GM21737 (cell line): ENCODE results near the gene PTPN13.

Source experiments
- ATAC-seq: cut with Tn5 transposase; IDR thresholded peaks from one replicate; pipeline ENCODE4 v1.9.1; 2021; ENCODE audit warnings: mild to moderate bottlenecking, moderate library complexity; ENCODE audit not compliant: unreplicated experiment

The PTPN13 gene

DNA sequence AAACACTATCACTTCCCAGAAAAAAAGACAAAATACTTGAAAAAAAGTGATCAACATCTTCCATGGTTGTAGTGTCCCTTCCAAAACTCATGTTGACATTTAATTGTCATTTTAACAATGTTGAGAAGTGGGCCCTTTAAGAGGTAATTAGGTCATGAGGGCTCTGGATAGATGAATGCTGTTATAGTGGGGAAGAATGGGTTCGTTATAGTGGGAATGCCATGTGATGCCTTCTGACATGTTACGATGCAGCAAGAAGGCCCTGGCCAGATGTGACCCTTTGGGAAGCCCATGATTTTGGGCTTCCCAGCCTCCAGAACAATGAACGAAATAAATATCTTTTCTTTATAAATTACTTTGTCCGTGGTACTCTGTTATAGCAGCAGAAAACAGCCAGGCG, 259.1 kb downstream of the PTPN13 start:
- ATAC-seq = no peak

DNA sequence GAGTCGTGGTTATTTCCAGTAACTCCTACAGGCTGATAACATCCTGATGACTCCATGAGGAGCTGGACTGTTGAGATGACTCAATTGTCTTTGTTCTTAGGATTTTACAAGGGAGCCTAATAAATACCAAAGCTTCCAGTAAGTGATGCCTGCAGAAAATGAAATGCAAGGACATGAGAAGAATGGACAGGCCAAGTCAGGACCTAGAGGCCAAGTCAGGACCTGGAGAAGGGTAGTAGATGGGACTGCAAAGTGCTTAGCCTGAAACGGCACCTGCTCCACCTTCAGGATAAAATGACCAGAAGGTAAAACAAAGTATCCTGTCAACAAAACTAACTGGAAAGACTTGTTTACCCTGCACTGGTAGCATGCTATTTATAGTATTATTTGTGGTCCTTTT, 261.5 kb downstream of the PTPN13 start:
- ATAC-seq = no peak

- no peak for ATAC-seq
Measured at GRCh38 chr4:86856896-86857295, 262.8 kb downstream of the PTPN13 start.

DNA sequence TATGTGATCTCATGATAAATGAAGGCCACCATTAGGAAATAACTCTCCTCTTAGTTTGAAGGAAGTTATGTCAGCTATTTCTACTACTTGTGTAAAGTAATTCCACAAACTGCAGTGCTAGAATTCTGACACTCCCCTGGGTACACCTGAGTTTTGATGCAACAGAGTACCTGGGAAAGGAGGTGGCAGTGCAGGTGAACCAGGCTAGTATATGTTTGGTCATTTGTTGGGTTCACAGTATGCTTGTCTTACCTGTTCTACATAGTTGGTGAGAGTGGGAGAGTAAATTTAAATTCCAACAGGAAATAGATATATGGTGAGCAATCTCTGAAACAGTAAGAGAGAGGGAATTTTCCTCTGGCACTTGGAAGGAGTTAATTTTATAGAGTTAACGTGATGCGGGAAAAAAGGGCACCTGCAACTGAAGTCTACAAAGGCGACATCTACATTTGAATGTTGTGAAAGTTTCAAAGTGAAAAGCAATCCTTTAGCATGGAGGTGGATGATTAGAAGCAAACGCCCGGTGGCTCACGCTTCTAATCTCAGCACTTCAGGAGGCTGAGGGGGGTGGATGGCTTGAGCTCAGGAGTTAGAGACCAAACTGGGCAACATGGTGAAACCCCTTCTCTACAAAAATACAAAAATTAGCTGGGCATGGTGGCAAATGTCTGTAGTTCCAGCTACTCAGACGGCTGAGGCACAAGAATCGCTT, 263.4 kb downstream of the PTPN13 start:
- ATAC-seq = no peak
